Astrocyte (in vitro differentiated cells and primary cell): ENCODE measurements around the gene PITPNM3.

Experiments used
- EZH2 ChIP-seq: IDR thresholded peaks from 2 replicates; pipeline ENCODE4 v1.6.1; 2012; ENCODE audit warnings: mild to moderate bottlenecking, low read length, inconsistent platforms; ENCODE audit not compliant: insufficient read depth
- TF ChIP-seq, protein P1 (sequence below): IDR thresholded peaks from 2 replicates; pipeline ENCODE4 v1.5.1; 2011; ENCODE audit warnings: low read depth, mild to moderate bottlenecking, inconsistent platforms, low read length, moderate library complexity; ENCODE audit not compliant: insufficient read depth

DNA sequence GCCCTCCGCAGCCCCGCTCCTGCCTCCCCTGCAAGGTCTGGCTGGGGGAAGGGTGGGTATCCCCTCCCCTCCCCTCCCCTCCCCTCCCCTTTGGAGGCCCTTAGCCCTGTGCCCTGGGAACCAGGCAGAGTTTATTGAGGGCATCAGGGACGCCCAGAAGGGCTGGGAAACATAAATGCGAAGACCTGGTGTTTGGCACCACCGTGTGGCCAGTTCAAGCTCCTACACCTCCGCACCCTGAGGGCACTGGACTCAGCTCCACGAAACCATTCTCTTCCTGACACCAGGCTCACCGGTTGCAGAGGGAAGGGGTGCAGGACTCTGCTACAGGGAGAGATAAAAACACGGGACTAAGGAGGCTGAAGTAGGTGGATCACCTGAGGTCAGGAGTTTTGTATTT lies 120.4 kb downstream of the PITPNM3 start:
- TF ChIP-seq, protein P1, sequence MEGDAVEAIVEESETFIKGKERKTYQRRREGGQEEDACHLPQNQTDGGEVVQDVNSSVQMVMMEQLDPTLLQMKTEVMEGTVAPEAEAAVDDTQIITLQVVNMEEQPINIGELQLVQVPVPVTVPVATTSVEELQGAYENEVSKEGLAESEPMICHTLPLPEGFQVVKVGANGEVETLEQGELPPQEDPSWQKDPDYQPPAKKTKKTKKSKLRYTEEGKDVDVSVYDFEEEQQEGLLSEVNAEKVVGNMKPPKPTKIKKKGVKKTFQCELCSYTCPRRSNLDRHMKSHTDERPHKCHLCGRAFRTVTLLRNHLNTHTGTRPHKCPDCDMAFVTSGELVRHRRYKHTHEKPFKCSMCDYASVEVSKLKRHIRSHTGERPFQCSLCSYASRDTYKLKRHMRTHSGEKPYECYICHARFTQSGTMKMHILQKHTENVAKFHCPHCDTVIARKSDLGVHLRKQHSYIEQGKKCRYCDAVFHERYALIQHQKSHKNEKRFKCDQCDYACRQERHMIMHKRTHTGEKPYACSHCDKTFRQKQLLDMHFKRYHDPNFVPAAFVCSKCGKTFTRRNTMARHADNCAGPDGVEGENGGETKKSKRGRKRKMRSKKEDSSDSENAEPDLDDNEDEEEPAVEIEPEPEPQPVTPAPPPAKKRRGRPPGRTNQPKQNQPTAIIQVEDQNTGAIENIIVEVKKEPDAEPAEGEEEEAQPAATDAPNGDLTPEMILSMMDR: peak; percentile 75
- TF ChIP-seq EZH2: no peak
